NCI-H526 treated with DMSO at 0.1 percent for 48 hours (cell line): ENCODE results near the gene AUTS2.

Experiments used
- DNase-seq: peaks from one replicate; lab custom pipeline; 2025; lab: John Stamatoyannopoulos, UW

The AUTS2 gene

GRCh38 chr7:69687739-69688433, 89.6 kb downstream of the AUTS2 start:
- DNase-seq = peak; percentile 44

DNA sequence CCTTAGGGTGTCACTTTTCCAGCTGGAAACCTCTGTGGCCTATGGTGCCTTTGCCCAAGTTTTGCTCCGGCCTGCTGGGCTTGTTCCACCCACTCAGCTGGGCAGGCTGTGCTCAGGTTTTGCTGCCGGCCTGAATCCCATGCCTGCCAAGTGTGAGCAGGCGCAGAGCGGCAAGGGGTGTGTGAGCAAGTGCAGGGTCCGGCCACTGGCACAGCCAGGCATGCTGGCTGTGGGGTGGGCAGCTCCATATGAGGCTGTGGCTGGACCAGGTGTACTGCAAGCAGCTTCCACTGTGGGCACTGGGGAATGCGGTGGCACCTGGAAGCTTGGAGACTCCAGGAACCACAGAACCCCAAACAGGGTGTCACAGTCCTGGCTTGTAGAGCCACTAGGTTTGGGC, 92.1 kb downstream of the AUTS2 start:
- DNase-seq = no peak

- DNase-seq = no peak
Measured at GRCh38 chr7:69691327-69691726, 93.1 kb downstream of the AUTS2 start.

- no peak for DNase-seq
Measured at GRCh38 chr7:69691734-69692133, 93.5 kb downstream of the AUTS2 start.

DNA sequence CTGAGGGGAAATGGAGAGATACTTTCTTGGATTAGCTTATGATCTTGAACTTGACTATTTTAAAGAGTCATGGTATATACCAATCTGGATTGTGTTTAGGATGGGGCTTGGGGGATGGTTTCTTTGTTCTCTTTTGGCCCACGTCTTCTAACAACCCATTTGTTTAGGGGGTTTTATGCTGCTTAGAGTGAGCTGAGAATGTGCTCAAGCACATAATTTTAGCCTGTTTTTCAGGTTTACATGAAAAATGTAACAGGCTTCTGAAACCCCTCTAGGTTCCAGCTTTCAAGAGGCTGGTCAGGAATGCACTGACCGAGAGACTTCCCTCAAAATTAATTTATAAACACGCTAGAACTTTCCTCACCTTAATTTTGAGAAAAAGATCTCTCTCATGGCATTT, 94.3 kb downstream of the AUTS2 start:
- DNase-seq = no peak

DNA sequence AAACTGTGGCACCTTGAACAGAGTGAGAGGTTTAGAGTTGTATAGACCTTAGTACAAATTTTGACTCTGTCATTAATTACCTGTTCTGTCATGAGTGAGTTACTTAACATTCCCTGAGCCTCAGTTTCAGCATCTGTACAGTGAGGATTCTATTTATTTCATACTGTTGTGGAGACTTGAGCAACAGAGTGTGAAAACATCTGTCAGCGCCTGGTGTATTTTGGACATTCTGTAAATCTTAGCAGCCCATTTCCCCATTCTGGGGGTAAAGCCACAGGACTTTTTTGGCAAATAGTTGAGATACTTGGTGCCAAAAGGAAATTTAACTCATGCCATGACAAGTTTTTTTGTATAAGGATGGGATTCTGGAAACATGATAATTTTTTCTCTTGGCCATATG, 94.8 kb downstream of the AUTS2 start:
- DNase-seq = no peak

DNA sequence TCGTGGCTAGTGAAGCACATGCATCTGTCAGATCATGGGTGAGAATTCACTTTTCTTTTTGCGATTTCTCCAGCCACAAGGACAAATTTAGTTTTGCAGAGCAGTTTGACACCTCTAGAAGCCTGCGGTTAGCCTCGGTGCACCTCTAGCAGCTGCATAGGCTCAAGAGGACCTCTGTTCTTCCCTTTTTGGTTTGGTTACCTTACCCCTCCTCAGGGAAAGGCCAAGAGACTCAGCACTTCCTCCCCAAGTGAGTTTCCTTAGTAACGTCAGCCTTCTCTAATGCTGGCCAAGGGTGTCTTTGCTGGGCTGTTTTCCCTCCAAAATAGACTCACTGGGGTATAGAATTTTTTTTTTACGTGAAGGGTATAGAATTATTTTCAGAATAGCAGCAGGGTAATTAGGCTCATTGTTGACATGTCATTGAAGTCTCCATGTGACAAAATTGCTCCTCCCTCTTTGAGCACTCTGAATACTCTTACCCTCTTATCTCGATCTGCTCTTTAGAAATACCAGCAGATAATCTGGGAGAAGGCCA, 97.8 kb downstream of the AUTS2 start:
- DNase-seq = no peak

DNA sequence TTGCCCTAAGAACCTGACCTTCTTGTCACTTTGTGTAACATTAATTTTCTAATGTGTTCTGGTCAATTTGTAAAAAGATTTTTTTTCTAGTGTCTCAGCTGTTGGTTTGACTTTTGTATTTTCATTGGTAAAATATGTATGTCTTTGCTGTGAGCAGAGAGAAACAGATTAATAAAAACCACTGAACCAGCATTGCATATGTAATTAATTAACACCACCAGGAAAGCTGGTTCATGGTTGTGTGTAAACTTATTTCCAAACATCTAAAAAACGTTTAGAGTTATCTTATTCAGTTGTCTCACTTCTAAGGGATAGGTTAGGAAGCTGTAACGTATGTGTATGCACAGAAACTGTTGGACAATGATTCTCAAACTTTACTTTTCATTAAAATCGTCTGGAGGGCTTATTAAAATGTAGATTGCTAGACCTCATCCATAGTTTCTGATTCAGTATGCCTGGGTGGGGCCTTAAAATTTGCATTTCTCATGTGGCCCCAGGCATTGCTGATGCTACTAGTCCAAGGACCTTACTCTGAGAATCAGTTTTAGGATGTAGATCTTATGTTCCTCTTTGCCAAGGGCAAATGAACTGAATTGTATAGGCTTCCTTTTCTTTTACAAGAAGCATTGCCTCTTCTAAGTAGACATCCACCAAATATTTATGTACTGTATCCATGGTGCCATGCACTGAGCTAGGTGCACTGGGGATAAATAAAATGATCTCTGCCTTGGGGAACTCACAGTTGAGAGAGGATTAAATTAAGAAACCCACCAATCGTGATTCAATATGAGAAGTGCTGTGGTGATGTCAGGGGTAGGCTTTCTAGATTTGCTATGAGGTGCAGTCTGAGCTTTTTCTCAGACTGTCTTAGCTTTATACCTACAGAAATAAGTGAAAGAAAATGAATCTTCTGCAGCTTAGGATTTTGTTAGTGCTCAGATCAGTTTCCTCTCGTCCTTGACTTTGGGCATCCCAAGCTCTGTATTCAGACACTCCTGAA, 98.7 kb downstream of the AUTS2 start:
- peak; percentile 37 for DNase-seq

DNA sequence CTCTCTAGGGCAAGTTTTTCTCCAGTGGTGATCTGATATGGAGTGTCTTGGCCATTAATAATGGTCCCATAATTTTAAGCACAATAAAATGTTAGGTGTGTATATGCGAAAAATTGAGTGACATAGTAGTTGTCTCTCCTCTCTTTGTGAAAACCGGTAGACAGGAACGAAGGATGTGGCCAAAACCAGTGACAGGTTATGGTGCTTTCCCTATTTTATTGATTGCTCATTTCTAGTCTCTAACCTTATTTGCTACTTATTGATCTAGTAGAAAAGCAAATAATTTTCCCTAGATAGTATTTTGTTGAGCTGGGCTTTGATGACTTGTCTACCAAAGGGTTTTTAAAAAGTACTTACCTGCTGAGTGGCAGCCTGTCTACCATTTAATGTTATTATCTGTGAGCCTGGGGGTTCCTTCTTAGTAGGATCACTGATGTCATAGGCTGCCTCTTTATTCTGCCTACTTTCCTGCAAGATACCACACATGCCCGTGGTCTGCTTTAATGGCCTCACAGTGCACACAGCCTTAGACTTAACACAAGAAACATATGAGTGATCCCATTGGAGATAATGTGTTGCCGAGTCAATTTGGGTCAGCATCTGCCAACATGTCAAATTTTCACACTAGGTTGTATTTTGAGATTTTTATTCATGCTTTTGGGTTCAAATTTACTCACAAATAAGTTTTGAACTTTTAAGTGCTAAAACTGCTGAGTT, 100.0 kb downstream of the AUTS2 start:
- no peak for DNase-seq

DNA sequence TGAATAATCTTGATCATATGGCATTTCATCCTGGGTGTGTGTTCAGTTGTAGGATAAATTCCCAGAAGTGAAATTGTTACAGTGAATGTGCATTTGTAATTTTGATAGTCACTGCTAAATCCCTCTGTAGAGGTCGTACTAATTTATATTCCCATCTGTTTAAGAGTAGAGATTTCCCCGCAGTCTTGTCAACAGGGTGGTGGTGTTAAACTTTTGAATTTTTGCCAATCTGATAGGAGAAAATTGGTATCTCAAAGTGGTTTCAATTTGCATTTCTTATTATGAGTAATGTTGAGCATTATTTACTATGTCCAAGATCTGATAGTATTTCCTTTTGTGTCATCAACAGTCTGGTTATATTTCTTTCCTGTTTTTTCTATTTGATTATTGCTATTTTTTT, 101.7 kb downstream of the AUTS2 start:
- no peak for DNase-seq

- no peak for DNase-seq
Measured at GRCh38 chr7:69700331-69700730, 102.1 kb downstream of the AUTS2 start.

- no peak for DNase-seq
Measured at GRCh38 chr7:69701288-69701687, 103.0 kb downstream of the AUTS2 start.

- DNase-seq = no peak
Measured at GRCh38 chr7:69702357-69702756, 104.1 kb downstream of the AUTS2 start.

DNA sequence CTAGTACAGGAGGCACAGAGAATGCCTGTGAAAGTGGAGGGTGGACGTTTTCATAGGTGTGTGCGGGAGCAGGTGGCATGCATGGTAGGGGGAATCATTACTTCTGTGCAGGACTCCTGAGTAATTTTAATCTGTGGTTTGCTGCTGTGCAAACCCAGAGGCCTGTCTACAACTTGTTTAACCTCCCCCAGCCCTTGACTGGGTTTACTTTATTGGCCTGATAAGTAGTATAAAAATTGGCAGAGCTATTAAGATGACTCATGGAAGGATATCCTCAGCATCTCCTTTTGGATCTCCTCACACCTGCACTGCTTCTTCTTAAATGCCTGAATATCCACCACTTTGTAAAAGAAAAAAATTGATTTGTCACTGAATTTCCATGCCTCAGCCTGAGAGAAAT, 104.8 kb downstream of the AUTS2 start:
- no peak for DNase-seq

- DNase-seq = no peak
Measured at GRCh38 chr7:69706070-69706469, 107.8 kb downstream of the AUTS2 start.

- DNase-seq = no peak
Measured at GRCh38 chr7:69708857-69709256, 110.6 kb downstream of the AUTS2 start.

GRCh38 chr7:69710768-69711438, 112.6 kb downstream of the AUTS2 start:
- no peak for DNase-seq

DNA sequence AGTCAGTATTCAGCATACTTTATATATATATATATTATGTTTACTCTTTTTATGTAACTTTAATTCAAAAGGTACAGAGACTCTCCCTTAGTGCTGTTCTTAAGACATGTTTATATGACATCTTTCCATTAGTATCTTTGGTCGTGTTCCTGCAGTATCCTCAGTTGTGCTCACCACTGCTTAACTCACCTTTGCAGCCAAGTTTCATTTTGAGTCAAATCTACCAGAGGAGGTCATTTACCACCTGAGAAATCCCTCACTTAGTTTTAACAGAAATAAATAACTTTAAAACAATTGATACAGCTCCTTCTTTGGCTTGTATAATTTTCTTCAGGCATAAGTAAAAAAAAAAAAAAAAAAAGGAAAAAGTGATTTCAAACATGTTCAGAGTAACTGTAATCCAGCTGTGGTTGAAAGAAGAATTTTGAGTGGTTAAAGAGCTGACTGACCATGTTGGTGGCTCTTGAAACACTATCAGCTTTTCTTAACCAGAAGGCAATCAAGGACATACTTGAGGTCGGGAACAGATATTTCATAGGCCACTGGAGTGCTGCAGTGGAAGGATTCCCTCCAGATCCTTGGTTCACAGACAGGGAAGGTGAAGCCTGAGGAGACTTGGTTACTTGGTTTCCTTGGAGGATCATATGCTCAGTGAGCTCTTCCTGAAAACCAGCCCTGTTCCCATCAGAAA, 116.8 kb downstream of the AUTS2 start:
- DNase-seq = no peak

DNA sequence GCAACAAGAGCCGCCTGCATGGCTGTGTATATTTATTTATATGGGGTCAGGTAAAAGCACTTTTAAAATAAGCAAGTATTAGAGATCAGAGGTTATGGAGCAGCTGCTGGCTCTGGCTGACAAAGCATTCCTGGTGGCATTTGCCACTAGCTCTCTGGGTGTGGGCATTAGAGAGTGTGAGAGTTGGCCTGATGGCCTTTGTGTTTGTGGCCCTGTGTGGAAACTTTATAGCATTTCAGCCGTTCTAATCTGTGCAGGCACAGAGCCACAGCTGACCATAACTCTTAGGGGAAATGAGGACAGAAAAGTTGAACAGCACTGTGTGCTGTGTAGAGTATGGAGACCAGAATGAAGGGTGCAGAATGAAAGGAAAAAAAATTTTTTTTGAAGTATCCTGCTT, 118.9 kb downstream of the AUTS2 start:
- no peak for DNase-seq

DNA sequence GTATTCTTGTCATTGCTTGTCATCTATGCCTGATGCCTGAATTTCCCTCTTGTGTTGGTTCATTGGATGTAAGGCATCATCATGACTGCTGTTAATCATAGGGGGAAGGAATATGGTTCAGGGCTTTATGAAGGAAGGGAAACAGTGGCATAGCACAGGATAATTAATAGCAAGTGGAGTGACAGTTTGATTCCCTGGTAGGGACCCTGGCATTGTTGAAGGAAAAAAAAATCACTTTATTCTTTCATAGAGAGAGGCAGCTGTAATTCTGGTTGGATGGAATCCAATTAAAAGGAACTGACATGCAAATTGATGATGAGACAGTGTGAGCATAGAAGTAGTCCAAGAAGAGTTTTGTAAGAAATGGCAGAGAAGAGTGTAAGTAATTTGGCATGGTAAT, 121.4 kb downstream of the AUTS2 start:
- DNase-seq = no peak

DNA sequence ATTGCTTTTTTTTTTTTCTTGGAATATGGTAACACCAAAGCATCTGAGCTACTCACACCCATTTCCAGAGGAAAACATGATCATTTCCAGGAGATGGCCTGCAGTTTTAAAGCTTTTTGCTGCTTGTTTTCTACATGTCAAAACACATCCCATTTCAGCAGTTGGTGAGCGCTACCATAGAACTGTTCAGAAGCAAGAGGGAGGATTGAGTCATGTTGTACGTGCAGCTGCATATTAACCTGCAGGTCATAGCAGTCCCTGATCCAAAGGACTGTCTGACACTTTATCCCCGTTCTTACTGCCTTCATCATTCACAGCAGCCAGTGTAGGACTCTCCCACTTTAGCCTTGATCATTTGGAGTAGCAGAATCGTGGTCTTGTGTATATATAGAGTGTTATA, 124.6 kb downstream of the AUTS2 start:
- DNase-seq = no peak
